Esophagus squamous epithelium (tissue), 4 donors: ENCODE results near the gene PLEKHH1.

Experiments
- POLR2A ChIP-seq, 4 donors: fragments of 450-650 bp; IDR thresholded peaks; one replicate each; pipeline ENCODE4 v1.6.1; 2017; ENCODE audit warnings: antibody characterized with exemption in 4 of 4, mild to moderate bottlenecking in 4 of 4, moderate library complexity in 3 of 4
- TF ChIP-seq, protein P1 (sequence below), 6 experiments: fragments of 450-650 bp in 4 of 6; fragments of 200-600 bp in 2 of 6; sonication (generic) in 2 of 6; IDR thresholded peaks; one replicate each; pipeline ENCODE4 v1.5.1; 2016 to 2019; ENCODE audit warnings: antibody characterized with exemption in 6 of 6, mild to moderate bottlenecking in 4 of 6, moderate library complexity in 4 of 6

DNA sequence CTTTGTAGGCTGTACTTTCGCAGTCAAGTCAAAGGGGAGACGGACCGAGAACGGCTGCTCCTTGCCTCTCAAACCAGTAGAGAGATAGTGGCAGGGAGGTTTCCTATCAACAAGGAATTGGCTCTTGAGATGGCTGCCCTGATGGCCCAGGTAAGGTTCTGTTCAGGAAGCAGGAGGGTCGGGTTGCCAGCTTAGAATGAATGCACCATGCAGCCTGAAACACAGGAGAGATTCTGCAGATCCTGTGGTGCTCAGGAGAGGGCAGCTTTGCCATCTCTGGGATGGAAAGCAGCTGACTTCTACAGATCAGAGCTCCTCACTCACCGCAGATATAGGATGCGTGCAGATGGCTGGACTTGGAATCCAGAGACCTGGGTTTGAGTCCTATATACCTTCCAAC is 49.0 kb downstream of the PLEKHH1 start:
- TF ChIP-seq, protein P1, sequence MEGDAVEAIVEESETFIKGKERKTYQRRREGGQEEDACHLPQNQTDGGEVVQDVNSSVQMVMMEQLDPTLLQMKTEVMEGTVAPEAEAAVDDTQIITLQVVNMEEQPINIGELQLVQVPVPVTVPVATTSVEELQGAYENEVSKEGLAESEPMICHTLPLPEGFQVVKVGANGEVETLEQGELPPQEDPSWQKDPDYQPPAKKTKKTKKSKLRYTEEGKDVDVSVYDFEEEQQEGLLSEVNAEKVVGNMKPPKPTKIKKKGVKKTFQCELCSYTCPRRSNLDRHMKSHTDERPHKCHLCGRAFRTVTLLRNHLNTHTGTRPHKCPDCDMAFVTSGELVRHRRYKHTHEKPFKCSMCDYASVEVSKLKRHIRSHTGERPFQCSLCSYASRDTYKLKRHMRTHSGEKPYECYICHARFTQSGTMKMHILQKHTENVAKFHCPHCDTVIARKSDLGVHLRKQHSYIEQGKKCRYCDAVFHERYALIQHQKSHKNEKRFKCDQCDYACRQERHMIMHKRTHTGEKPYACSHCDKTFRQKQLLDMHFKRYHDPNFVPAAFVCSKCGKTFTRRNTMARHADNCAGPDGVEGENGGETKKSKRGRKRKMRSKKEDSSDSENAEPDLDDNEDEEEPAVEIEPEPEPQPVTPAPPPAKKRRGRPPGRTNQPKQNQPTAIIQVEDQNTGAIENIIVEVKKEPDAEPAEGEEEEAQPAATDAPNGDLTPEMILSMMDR (IDR thresholded peaks at IDR 0.05), result no peak
- TF ChIP-seq POLR2A (IDR thresholded peaks at IDR 0.05), result no peak
